CMK (cell line): ENCODE data around the gene EPS15.

ENCODE experiments used
- DNase-seq: peaks from one replicate; pipeline ENCODE4 v3.0.0-alpha.2; 2010; ENCODE audit warnings: low read depth

Gene EPS15

DNA sequence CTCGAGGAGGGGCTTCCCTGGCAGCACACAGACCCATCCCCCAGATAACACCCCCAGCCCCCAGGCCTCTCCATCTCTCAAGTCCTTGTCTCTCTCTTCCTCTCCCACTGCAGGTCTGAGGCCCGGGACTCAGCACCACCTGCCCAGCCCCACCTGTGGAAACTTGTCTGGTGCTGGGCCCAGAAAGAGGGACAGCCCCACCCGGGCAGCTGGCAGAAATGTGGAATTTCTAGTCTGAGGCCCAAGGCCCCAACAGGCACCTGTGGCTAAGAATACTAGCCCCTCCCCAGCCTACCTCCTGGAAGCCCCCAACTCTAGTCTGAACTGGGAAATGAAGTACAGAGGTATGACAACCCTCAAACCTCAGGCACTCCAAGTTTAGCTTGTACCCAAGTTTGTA, 204.1 kb downstream of the EPS15 start:
- DNase-seq = no peak

GRCh38 chr1:51313961-51314777, 204.9 kb downstream of the EPS15 start:
- no peak for DNase-seq

DNA sequence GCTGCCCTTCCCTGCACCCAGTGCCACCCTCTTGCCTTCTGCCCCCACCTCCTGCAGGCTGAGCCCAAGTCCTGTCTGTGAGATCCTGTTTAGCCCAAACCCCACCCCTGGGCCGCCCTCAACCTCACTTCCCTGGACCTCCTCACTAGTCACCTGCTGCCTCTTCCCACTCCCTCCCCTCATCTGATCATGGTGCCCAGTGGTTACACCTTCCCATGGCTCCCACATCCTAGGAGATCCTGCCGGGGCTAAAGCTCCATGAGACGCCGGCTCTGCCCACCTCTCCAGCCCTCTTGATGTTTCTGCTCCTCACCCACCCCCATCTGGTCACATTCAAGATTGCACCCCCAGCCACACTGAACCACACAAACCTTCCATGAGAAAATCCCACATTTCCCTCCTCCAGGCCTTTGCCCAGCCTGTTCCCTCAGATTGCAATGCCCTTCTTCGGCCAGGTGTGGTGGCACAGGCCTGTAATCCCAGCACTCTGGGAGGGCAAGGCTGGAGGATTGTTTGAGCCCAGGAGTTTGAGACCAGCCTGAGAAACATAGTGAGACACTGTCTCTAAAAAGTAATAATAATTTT, 205.7 kb downstream of the EPS15 start:
- no peak for DNase-seq

DNA sequence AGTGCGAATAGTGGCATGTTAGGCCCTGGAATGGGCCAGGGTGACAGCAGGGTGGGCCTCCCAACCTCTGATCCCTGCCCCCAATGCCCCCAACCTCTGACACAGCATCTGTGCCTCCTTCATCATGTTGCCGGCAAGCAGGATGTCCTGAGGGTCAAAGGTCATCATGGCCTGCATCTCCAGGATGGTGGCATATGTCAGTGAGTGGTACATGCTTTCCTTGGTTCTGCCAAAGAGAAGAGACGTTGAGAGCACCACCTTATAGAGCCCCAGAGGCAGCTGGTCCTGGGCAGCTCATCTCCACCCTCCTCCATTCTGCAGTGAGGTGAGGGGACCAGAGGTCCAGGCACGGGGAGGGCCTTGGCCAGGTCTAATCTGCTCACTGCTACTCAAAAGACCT, 206.3 kb downstream of the EPS15 start:
- DNase-seq = no peak

DNA sequence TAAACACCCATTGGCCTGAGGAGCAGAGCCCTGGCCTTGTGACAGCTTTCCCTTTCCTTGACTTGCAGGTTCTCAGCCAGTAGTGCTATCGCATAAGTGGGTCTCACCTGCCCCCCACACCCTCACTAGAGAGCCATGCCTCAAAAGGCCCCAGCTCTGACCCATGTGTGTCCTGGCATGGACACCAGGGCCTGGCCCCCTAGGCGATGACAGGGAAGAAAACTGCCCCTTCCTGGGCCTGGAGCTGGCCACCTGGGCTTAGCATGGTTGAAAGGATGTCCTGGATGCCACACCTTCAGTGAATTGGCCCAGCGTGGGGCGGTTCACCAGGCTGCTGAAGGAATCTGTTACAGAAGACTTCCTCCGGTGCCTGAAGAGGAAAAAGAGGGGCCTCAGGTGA, 207.2 kb downstream of the EPS15 start:
- no peak for DNase-seq

- DNase-seq = no peak
Observed at GRCh38 chr1:51310871-51311613, 208.0 kb downstream of the EPS15 start.

GRCh38 chr1:51309291-51309690, 209.8 kb downstream of the EPS15 start:
- no peak for DNase-seq

GRCh38 chr1:51308636-51309035, 210.4 kb downstream of the EPS15 start:
- DNase-seq = no peak

DNA sequence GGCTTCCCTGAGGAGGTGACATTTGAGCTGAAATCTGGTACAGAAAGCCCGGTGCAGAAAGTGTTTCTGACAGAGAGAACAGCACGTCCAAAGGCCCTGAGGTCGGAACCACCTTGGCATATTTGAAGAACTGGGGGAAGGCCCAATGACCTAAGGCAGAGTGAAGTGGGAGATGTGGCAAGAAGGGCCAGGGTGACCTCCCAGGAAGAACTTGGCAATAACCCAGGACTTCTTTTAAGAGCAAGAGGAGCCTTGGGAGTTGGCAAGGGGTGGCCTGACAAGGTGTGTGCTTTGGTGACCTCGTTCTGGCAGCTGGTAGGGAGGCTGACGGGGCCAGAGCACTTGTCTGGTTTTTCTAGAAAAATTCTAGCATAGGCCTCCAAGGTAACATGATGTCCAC, 212.1 kb downstream of the EPS15 start:
- no peak for DNase-seq

DNA sequence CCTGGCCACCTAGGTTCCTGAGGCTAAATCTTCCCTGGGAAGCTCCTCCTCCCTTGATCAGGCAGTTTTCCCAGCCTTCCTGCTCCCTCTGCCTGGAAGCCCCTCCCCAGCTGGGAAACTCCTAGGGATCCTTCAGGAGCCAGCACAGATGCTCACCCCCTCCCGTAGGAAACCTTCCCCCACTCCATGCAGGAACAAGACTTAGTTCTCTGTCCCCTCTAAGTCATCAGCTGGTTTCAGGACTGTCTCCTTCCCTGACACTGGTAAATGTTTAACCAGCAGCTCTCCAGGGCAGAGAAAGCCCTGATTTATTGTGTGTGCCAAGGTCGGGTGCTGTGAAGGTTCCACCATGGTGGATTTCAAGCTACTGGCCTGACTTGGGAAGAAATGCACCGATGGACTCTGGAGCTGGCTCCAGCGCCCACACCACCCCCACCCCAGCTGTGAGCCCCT, 213.7 kb downstream of the EPS15 start:
- no peak for DNase-seq

- no peak for DNase-seq
Observed at GRCh38 chr1:51304360-51304759, 214.7 kb downstream of the EPS15 start.
